Measurements from ENCODE around the gene MUC5B. TPM values are rescaled to one million over a fixed set of nuclear protein-coding genes. Genes with fewer than 3 reads are reported as not detected.

The MUC5B gene
- total RNA-seq, 2 donors from 2014 or later = not detected

DNA sequence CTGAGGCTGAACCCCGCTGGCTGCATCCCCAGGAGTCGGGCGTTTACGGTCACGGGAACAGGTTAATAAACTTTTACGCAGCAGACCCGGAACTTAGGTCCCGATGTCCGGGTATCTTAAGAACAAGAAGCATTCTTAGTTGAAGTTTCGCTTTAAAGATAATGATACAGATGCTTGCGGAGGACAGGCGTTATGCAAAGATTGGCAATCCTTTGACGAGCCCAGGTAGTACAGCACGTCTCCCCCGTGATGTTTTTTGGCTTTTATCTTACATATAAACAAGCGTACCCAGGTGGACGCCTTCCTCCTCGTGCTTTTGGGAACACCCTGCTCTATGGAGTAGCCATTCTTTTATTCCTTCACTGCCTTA is 87.4 kb downstream of the MUC5B start:
- 88 to 93% methylated on average over 18 of the region's 18 CpGs for WGBS, 2 experiments (ENCODE audit: insufficient coverage in 1 of 2, insufficient read length in 1 of 2)
- Histone ChIP-seq H3K4me3 (ENCODE audit: low read length) (peak overlapping the region; percentile 71), H3K9ac (ENCODE audit: extremely low read depth, low read length, poor library complexity, severe bottlenecking) (peak overlapping the region; percentile 49), H3K4me1 (ENCODE audit: control insufficient read depth, insufficient read depth, low read length) (no peaks in the 10 kb centered on the region), H3K36me3 (ENCODE audit: control insufficient read depth, insufficient read depth, low read length) (no peaks in the 10 kb centered on the region), H3K9me3 (ENCODE audit: control insufficient read depth, low read length) (peaks cover 23% of the 10 kb centered on the region), H3K27ac (ENCODE audit: low read depth, low read length) (peak overlapping the region; percentile 79), H3K27me3 (ENCODE audit: control insufficient read depth, insufficient read depth, low read length, poor library complexity, severe bottlenecking) (peaks cover 8% of the 10 kb centered on the region)
- Mint-ChIP-seq H3K27ac (no peak overlapping the region), H3K36me3 (ENCODE audit: low read depth) (peaks cover 9% of the 10 kb centered on the region), H3K4me3 (peak overlapping the region; percentile 60), H3K4me1 (peaks cover 6% of the 10 kb centered on the region), H3K9me3 (peaks cover 29% of the 10 kb centered on the region), H3K27me3 (ENCODE audit: insufficient read depth) (peaks cover 44% of the 10 kb centered on the region)
- TF ChIP-seq, protein P1, sequence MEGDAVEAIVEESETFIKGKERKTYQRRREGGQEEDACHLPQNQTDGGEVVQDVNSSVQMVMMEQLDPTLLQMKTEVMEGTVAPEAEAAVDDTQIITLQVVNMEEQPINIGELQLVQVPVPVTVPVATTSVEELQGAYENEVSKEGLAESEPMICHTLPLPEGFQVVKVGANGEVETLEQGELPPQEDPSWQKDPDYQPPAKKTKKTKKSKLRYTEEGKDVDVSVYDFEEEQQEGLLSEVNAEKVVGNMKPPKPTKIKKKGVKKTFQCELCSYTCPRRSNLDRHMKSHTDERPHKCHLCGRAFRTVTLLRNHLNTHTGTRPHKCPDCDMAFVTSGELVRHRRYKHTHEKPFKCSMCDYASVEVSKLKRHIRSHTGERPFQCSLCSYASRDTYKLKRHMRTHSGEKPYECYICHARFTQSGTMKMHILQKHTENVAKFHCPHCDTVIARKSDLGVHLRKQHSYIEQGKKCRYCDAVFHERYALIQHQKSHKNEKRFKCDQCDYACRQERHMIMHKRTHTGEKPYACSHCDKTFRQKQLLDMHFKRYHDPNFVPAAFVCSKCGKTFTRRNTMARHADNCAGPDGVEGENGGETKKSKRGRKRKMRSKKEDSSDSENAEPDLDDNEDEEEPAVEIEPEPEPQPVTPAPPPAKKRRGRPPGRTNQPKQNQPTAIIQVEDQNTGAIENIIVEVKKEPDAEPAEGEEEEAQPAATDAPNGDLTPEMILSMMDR (conservative IDR thresholded peaks at IDR 0.05) = no peak
- DNase-seq = no peak

DNA sequence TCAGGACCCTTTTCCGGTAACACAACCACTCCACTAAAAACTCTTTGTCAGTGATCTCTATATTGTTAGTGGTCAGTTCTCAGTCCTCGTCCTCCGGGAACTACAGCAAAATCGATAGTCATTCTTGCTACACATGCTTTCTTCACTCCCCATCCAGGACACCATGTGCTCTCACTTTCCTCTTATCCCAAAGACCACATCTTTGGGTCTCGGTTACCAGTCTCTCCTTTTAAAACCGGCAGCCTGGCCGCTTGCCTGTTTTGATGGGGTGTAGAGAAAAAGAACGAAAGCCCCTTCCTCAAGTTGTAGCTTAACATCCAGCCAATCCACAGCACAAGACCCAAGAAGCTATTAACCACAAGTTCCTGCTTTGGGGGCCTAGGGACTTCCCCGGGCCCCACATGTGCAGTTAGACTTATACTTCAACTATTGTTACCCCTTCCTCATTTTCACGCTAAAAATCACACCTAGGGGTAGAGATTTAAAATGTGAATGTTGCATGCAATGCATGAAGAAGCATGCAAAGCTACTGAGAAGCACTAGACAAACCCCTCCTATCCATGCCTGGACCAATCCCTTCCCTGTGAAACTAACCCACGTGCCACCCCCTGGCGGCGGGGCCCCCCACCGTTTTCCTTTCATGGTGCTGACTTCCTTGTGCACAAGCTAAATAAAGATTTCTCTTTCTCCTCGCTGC is 88.1 kb downstream of the MUC5B start:
- H3K4me3 ChIP-seq (ENCODE audit: low read length) = peak overlapping the region; percentile 71
- no peaks in the 10 kb centered on the region for H3K36me3 ChIP-seq (ENCODE audit: control insufficient read depth, insufficient read depth, low read length)
- Mint-ChIP-seq H3K27ac (no peak overlapping the region), H3K27me3 (ENCODE audit: insufficient read depth) (peaks cover 45% of the 10 kb centered on the region), H3K9me3 (peaks cover 29% of the 10 kb centered on the region), H3K36me3 (ENCODE audit: low read depth) (peaks cover 9% of the 10 kb centered on the region), H3K4me1 (peaks cover 6% of the 10 kb centered on the region), H3K4me3 (peak overlapping the region; percentile 60)
- TF ChIP-seq, protein P1 (conservative IDR thresholded peaks at IDR 0.05) = no peak
- 86 to 97% methylated on average over 7 to 14 of the region's 15 CpGs for WGBS, 2 experiments (ENCODE audit: insufficient coverage in 1 of 2, insufficient read length in 1 of 2)
- H3K9ac ChIP-seq (ENCODE audit: extremely low read depth, low read length, poor library complexity, severe bottlenecking) = no peak overlapping the region
- DNase-seq = peak; percentile 24
- H3K4me1 ChIP-seq (ENCODE audit: control insufficient read depth, insufficient read depth, low read length) = no peaks in the 10 kb centered on the region
- H3K27ac ChIP-seq (ENCODE audit: low read depth, low read length) = no peak overlapping the region
- peaks cover 23% of the 10 kb centered on the region for H3K9me3 ChIP-seq (ENCODE audit: control insufficient read depth, low read length)
- peaks cover 14% of the 10 kb centered on the region for H3K27me3 ChIP-seq (ENCODE audit: control insufficient read depth, insufficient read depth, low read length, poor library complexity, severe bottlenecking)

Small RNAs within 50 kb of the gene (microRNA-seq; reads per million reads assigned to microRNA genes)
- not detected for gene MIR6744 (ENCODE audit: borderline microRNAs expressed)

Other genes with a start within 250 kb of the MUC5B start
- under 1 TPM; 0.26 to 0.40 TPM for gene MUC6, start 186.3 kb upstream of the MUC5B start, total RNA-seq
- gene MUC2, start 148.2 kb upstream of the MUC5B start, total RNA-seq = not detected
- gene MUC5AC, start 65.1 kb upstream of the MUC5B start, total RNA-seq = not detected
- 10 to 100 TPM; 34.3 to 37.4 TPM for gene TOLLIP, start 86.6 kb downstream of the MUC5B start, total RNA-seq
- 10 to 100 TPM in 1 of 2 donors, 1 to 10 TPM in 1; 9.4 to 10.3 TPM for gene BRSK2, start 166.9 kb downstream of the MUC5B start, total RNA-seq